IMR-90 (cell line): ENCODE results near the gene EPC1. TPM values are rescaled to one million over a fixed set of nuclear protein-coding genes. Genes with fewer than 3 reads are reported as not detected.
"Not testable (repeated sequence)": the region's sequence is repeated elsewhere in the genome, so short reads cannot be mapped to it uniquely, and the experiment has no call there.

Experiments used
- ATAC-seq: fragments of 200-7000 bp; cut with Tn5 transposase; 2 replicates; pipeline ENCODE4 v1.9.1; 2020; ENCODE audit warnings: low read depth, mild to moderate bottlenecking, moderate library complexity
- BruUV-seq: library from RNA; stranded (reverse); fragments of 400-500 nt; replicated peaks from 2 replicates; lab custom pipeline; 2021; lab: Mats Ljungman, UMichigan
- CTCF ChIA-PET: fragments of 300-600 bp; formaldehyde crosslinking; extraction: SDS; loops from one replicate; lab custom pipeline; 2021; ENCODE audit warnings: antibody characterized with exemption; lab: Yijun Ruan, JAX
- POLR2A ChIA-PET: fragments of 300-600 bp; sonication (Branson Sonifier 250); formaldehyde crosslinking; loops from one replicate; lab custom pipeline; 2022; ENCODE audit warnings: antibody characterized with exemption; ENCODE audit not compliant: unreplicated experiment; lab: Charles Lee
- DNase-seq: peaks from one replicate; pipeline ENCODE4 v3.0.0; 2013
- H2AFZ ChIP-seq: replicated peaks from 2 replicates; pipeline ENCODE3; 2013; ENCODE audit warnings: low read length, mild to moderate bottlenecking; ENCODE audit not compliant: poor library complexity
- H2AK5ac ChIP-seq: 2 replicates; pipeline ENCODE4 v1.6.1; 2013; ENCODE audit warnings: low read depth, low read length, inconsistent platforms
- H2AK9ac ChIP-seq: replicated peaks from 2 replicates; pipeline ENCODE3; 2013; ENCODE audit warnings: mild to moderate bottlenecking, low read depth, low read length, moderate library complexity; ENCODE audit not compliant: poor library complexity
- H2BK120ac ChIP-seq: 2 replicates; pipeline ENCODE4 v1.6.1; 2013; ENCODE audit warnings: low read depth, low read length, inconsistent platforms
- H2BK15ac ChIP-seq: 3 replicates; pipeline ENCODE4 v1.6.1; 2013; ENCODE audit warnings: low read depth, low read length, inconsistent platforms
- H2BK20ac ChIP-seq: 2 replicates; pipeline ENCODE4 v1.6.1; 2013; ENCODE audit warnings: low read depth, mild to moderate bottlenecking, inconsistent platforms, low read length, moderate library complexity
- H2BK5ac ChIP-seq: 2 replicates; pipeline ENCODE4 v1.6.1; 2013; ENCODE audit warnings: mild to moderate bottlenecking, low read depth, low read length, inconsistent platforms; ENCODE audit not compliant: poor library complexity, severe bottlenecking
- H3K14ac ChIP-seq: replicated peaks from 2 replicates; pipeline ENCODE4 v1.6.1; 2013; ENCODE audit warnings: low read depth, low read length, inconsistent platforms
- H3K18ac ChIP-seq: 2 replicates; pipeline ENCODE4 v1.6.1; 2013; ENCODE audit warnings: low read depth, low read length, control low read depth
- H3K23ac ChIP-seq: 2 replicates; pipeline ENCODE4 v1.6.1; 2013; ENCODE audit warnings: low read depth, low read length, inconsistent platforms
- H3K27ac ChIP-seq: 2 replicates; pipeline ENCODE4 v1.5.1; 2013; ENCODE audit warnings: mild to moderate bottlenecking, control low read depth, low read length; ENCODE audit not compliant: insufficient read depth
- H3K27me3 ChIP-seq: 2 replicates; pipeline ENCODE4 v1.6.1; 2013; ENCODE audit warnings: low read length; ENCODE audit not compliant: control insufficient read depth, insufficient read depth
- H3K36me3 ChIP-seq: 2 replicates; pipeline ENCODE4 v1.6.1; 2013; ENCODE audit warnings: low read length, mixed read lengths; ENCODE audit not compliant: control insufficient read depth, insufficient read depth
- H3K4ac ChIP-seq: 2 replicates; pipeline ENCODE4 v1.6.1; 2013; ENCODE audit warnings: low read depth, low read length, inconsistent platforms
- H3K4me1 ChIP-seq: 2 replicates; pipeline ENCODE4 v1.6.1; 2013; ENCODE audit warnings: low read length, mixed read lengths; ENCODE audit not compliant: control insufficient read depth, insufficient read depth
- H3K4me2 ChIP-seq: 2 replicates; pipeline ENCODE4 v1.6.1; 2013; ENCODE audit warnings: low read depth, mild to moderate bottlenecking, control low read depth, low read length, moderate library complexity
- H3K4me3 ChIP-seq: 2 replicates; pipeline ENCODE4 v1.5.1; 2013; ENCODE audit warnings: low read depth, mild to moderate bottlenecking, control low read depth, low read length, moderate library complexity; ENCODE audit not compliant: insufficient read depth
- H3K56ac ChIP-seq: 2 replicates; pipeline ENCODE4 v1.6.1; 2013; ENCODE audit warnings: low read length, inconsistent platforms; ENCODE audit not compliant: insufficient read depth; ENCODE audit errors: extremely low read depth
- H3K79me1 ChIP-seq, 2 experiments: 2 replicates each; pipeline ENCODE4 v1.6.1; 2013; ENCODE audit warnings: low read length in 2 of 2, inconsistent platforms in 1 of 2, low read depth in 1 of 2
- H3K9ac ChIP-seq: 2 replicates; pipeline ENCODE4 v1.6.1; 2013; ENCODE audit warnings: low read depth, low read length, control low read depth
- H3K9me1 ChIP-seq: 2 replicates; pipeline ENCODE4 v1.6.1; 2013; ENCODE audit warnings: low read length, inconsistent platforms; ENCODE audit not compliant: insufficient read depth
- H3K9me3 ChIP-seq: 2 replicates; pipeline ENCODE4 v1.6.1; 2013; ENCODE audit warnings: low read length; ENCODE audit not compliant: control insufficient read depth, insufficient read depth
- H4K20me1 ChIP-seq: 2 replicates; pipeline ENCODE4 v1.6.1; 2013; ENCODE audit warnings: low read length, inconsistent platforms; ENCODE audit not compliant: insufficient read depth
- H4K5ac ChIP-seq: 2 replicates; pipeline ENCODE4 v1.6.1; 2013; ENCODE audit warnings: mild to moderate bottlenecking, low read depth, low read length, control low read depth
- H4K8ac ChIP-seq, 2 experiments: 2 replicates each; pipeline ENCODE4 v1.6.1; 2013; ENCODE audit warnings: low read depth in 2 of 2, low read length in 2 of 2, control low read depth in 1 of 2, inconsistent platforms in 1 of 2
- H4K91ac ChIP-seq: 2 replicates; pipeline ENCODE4 v1.6.1; 2013; ENCODE audit warnings: low read depth, low read length, inconsistent platforms; ENCODE audit not compliant: insufficient read depth
- WGBS, 2 experiments: methylation state at CpG; one replicate each; pipeline versions ENCODE4 v1.1.5 to v1.1.7; 2013; ENCODE audit warnings: missing lambda C conversion rate in 2 of 2; ENCODE audit not compliant: insufficient read length in 1 of 2; ENCODE audit errors: extremely low coverage in 2 of 2; 5-methylcytosine and 5-hydroxymethylcytosine counted together
- dilution Hi-C: fragments of 300-500 bp; cut with HindIII; formaldehyde crosslinking; loops from one replicate; pipeline ENCODE4 v1.14.3; 2018; ENCODE audit warnings: low sequenced_read_pairs; ENCODE audit not compliant: unreplicated experiment
- in situ Hi-C: fragments of 300-500 bp; cut with MboI; formaldehyde crosslinking; loops from 3 replicates; pipeline ENCODE4 v1.14.3; 2019; ENCODE audit warnings: low sequenced_read_pairs, inconsistent platforms, mixed read lengths
- intact Hi-C: fragments of 100-400 bp; cut with micrococcal nuclease; formaldehyde crosslinking; loops from 2 replicates; pipeline ENCODE4 v1.10.0; 2022
- polyA plus RNA-seq, 3 experiments: library from polyadenylated mRNA; depleted of rRNA; stranded (reverse); fragments of >200 nt; gene quantifications; 2 replicates each; pipeline ENCODE4 v1.2.3, GENCODE V29; 2012; ENCODE audit warnings: low replicate concordance in 1 of 3
- total RNA-seq: library from RNA; depleted of rRNA; stranded (reverse); fragments of >200 nt; gene quantifications from 2 replicates; pipeline ENCODE4 v1.2.3, GENCODE V29; 2012

The EPC1 gene
- total and polyA plus RNA-seq, 2 of the 4 experiments (the other 2 are of a cell fraction), result 21.9 to 23.5 TPM

- H4K91ac ChIP-seq, H2AFZ ChIP-seq, H3K27ac ChIP-seq, H3K9ac ChIP-seq, H3K9me3 ChIP-seq, intact Hi-C loops, H3K56ac ChIP-seq, H2AK9ac ChIP-seq, H3K4me3 ChIP-seq, H2BK20ac ChIP-seq, H3K14ac ChIP-seq, DNase-seq, H2BK15ac ChIP-seq, H3K27me3 ChIP-seq, H2AK5ac ChIP-seq, H3K4me2 ChIP-seq, H3K79me1 ChIP-seq, BruUV-seq, H2BK120ac ChIP-seq, ATAC-seq, in situ Hi-C loops, H3K4ac ChIP-seq, dilution Hi-C loops, H3K36me3 ChIP-seq, POLR2A ChIA-PET, H2BK5ac ChIP-seq, H3K18ac ChIP-seq, H3K9me1 ChIP-seq, H4K5ac ChIP-seq, H4K8ac ChIP-seq, H3K23ac ChIP-seq, H4K20me1 ChIP-seq, H3K4me1 ChIP-seq: not testable (repeated sequence)
- no CpG with 5 or more reads among the region's 3 CpGs for WGBS, 2 experiments
- CTCF ChIA-PET, result interaction anchor here (0.6 kb wide), 1 partner anchor 1574 kb away, joined by 3 read pairs; no protein-coding TSS in a partner anchor
Observed at GRCh38 chr10:32250489-32250888, 96.5 kb downstream of the EPC1 start.
